Suprapubic skin (tissue), 3 donors: ENCODE measurements around the gene GRID1.

Experiments used
- POLR2AphosphoS5 ChIP-seq, 3 donors: sonication (generic); formaldehyde crosslinking; IDR thresholded peaks; one replicate each; pipeline ENCODE4 v1.6.1; 2017; ENCODE audit warnings: antibody characterized with exemption in 3 of 3
- TF ChIP-seq, protein P1 (sequence below), 2 donors: fragments of 200-600 bp in 1 of 2; fragments of 450-650 bp in 1 of 2; sonication (generic) in 1 of 2; IDR thresholded peaks; one replicate each; pipeline ENCODE4 v1.5.1; 2016 to 2019; ENCODE audit warnings: antibody characterized with exemption in 2 of 2, mild to moderate bottlenecking in 1 of 2, moderate library complexity in 1 of 2

DNA sequence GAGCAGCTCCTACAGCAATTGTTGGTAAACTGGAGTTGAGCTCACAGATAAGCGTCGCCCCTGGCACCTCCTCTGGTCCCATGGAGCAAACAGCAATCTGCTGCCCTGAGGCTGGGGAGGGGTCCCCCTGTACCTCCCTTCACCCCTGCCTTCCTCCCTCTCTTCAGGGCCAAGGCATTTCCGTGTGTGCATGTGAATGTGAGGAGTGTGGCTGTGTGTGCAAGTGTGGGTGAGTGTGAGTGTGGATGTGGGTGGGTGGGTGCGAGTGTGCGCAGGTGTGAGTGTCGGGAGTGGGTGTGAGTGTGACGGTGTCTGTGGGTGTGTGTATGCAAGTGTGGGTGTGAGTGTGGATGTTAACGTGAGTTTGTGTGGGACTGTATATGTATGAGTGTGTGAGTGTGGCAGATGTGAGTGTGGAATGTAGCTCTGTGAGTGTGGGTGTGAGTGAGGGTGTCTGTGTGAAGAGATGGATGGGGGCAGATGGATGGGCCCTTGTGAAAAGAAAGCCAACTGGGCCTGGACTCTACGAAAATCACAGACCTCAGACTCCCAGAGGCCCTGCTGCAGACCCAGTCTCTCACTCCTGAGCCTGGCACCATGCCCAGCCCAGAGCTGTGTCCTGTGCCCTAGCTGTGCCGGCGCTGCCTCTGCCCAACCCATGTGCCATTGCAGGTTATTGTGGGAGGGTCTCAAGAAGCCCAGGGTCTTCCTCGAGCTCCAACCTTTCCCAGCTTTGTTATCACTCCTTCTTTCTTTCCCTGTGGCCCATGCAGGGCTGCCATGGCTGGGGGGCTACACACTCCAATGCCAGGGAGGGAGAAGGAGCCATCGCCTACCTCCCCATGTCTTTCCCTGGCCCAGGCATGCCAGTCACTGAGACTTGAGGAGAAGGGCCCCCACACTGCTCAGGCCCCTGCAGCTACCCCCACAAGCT, 73.9 kb downstream of the GRID1 start:
- TF ChIP-seq POLR2AphosphoS5 (IDR thresholded peaks at IDR 0.05) = no peak
- TF ChIP-seq, protein P1, sequence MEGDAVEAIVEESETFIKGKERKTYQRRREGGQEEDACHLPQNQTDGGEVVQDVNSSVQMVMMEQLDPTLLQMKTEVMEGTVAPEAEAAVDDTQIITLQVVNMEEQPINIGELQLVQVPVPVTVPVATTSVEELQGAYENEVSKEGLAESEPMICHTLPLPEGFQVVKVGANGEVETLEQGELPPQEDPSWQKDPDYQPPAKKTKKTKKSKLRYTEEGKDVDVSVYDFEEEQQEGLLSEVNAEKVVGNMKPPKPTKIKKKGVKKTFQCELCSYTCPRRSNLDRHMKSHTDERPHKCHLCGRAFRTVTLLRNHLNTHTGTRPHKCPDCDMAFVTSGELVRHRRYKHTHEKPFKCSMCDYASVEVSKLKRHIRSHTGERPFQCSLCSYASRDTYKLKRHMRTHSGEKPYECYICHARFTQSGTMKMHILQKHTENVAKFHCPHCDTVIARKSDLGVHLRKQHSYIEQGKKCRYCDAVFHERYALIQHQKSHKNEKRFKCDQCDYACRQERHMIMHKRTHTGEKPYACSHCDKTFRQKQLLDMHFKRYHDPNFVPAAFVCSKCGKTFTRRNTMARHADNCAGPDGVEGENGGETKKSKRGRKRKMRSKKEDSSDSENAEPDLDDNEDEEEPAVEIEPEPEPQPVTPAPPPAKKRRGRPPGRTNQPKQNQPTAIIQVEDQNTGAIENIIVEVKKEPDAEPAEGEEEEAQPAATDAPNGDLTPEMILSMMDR (IDR thresholded peaks at IDR 0.05) = no peak
